ENCODE data around the gene EGLN2. TPM values are rescaled to one million over a fixed set of nuclear protein-coding genes. Genes with fewer than 3 reads are reported as not detected.

The EGLN2 gene
- total RNA-seq, 2 donors from 2014 or later = 113 to 127 TPM

- no peaks in the 10 kb centered on the region for H3K9me3 ChIP-seq
- peak overlapping the region; percentile 86 to 87 for H3K27ac ChIP-seq
- peak overlapping the region; percentile 73 for H3K4me3 ChIP-seq
- no peaks in the 10 kb centered on the region for H3K27me3 ChIP-seq (replicated peaks; ENCODE audit: insufficient read depth)
- peaks cover 3% of the 10 kb centered on the region for H3K36me3 ChIP-seq
- DNase-seq (ENCODE audit: low spot score) (no peak), ATAC-seq (ENCODE audit: insufficient number of reproducible peaks, low FRiP score, low read depth) (no peak)
- H3K4me1 ChIP-seq (ENCODE audit: control insufficient read depth in 1 of 2, low read depth in 2 of 2) = peaks cover 33 to 46% of the 10 kb centered on the region in 2 donors
- TF ChIP-seq CTCF (IDR thresholded peaks at IDR 0.05) = no peak
Observed at GRCh38 chr19:40797963-40798682, 868 bp upstream of the EGLN2 start.

- Histone ChIP-seq H3K27me3 (replicated peaks; ENCODE audit: insufficient read depth) (no peaks in the 10 kb centered on the region), H3K4me3 (peak overlapping the region; percentile 91), H3K4me1 (ENCODE audit: control insufficient read depth in 1 of 2, low read depth in 2 of 2) (peaks cover 45 to 57% of the 10 kb centered on the region in 2 donors), H3K36me3 (peaks cover 3% of the 10 kb centered on the region), H3K27ac (peak overlapping the region; percentile 79 to 84), H3K9me3 (no peaks in the 10 kb centered on the region)
- no peak for TF ChIP-seq CTCF (IDR thresholded peaks at IDR 0.05)
- ATAC-seq (ENCODE audit: insufficient number of reproducible peaks, low FRiP score, low read depth) (no peak), DNase-seq (ENCODE audit: low spot score) (no peak)
Observed at GRCh38 chr19:40799558-40800338, 757 bp downstream of the EGLN2 start.

- Histone ChIP-seq H3K4me3 (peak overlapping the region; percentile 91), H3K4me1 (ENCODE audit: control insufficient read depth in 1 of 2, low read depth in 2 of 2) (peaks cover 52 to 64% of the 10 kb centered on the region in 2 donors), H3K27ac (peak overlapping the region; percentile 79 to 84), H3K9me3 (no peaks in the 10 kb centered on the region), H3K36me3 (peaks cover 3% of the 10 kb centered on the region), H3K27me3 (replicated peaks; ENCODE audit: insufficient read depth) (no peaks in the 10 kb centered on the region)
- no peak for TF ChIP-seq CTCF (IDR thresholded peaks at IDR 0.05)
- ATAC-seq (ENCODE audit: insufficient number of reproducible peaks, low FRiP score, low read depth) (no peak), DNase-seq (ENCODE audit: low spot score) (no peak)
Observed at GRCh38 chr19:40800339-40800996, 1.5 kb downstream of the EGLN2 start.

GRCh38 chr19:40800997-40801377 is 2.0 kb downstream of the EGLN2 start:
- DNase-seq (ENCODE audit: low spot score) (no peak), ATAC-seq (ENCODE audit: insufficient number of reproducible peaks, low FRiP score, low read depth) (no peak)
- Histone ChIP-seq H3K4me3 (peak overlapping the region; percentile 91), H3K9me3 (no peaks in the 10 kb centered on the region), H3K27me3 (replicated peaks; ENCODE audit: insufficient read depth) (no peaks in the 10 kb centered on the region), H3K27ac (peak overlapping the region in 1 of 2 donors; percentile 84), H3K36me3 (peaks cover 3% of the 10 kb centered on the region), H3K4me1 (ENCODE audit: control insufficient read depth in 1 of 2, low read depth in 2 of 2) (peaks cover 54 to 69% of the 10 kb centered on the region in 2 donors)
- no peak for TF ChIP-seq CTCF (IDR thresholded peaks at IDR 0.05)
